Suprapubic skin (tissue), 3 donors: Measurements from ENCODE around the gene MCF2L.

ENCODE experiments used
- CTCF ChIP-seq, 2 donors: fragments of 200-600 bp in 1 of 2; fragments of 450-650 bp in 1 of 2; sonication (generic) in 1 of 2; IDR thresholded peaks; one replicate each; pipeline ENCODE4 v1.5.1; 2016 to 2019; ENCODE audit warnings: antibody characterized with exemption in 2 of 2, mild to moderate bottlenecking in 1 of 2, moderate library complexity in 1 of 2
- POLR2AphosphoS5 ChIP-seq, 3 donors: sonication (generic); formaldehyde crosslinking; IDR thresholded peaks; one replicate each; pipeline ENCODE4 v1.6.1; 2017; ENCODE audit warnings: antibody characterized with exemption in 3 of 3

- no peak for TF ChIP-seq CTCF (IDR thresholded peaks at IDR 0.05)
- TF ChIP-seq POLR2AphosphoS5 (IDR thresholded peaks at IDR 0.05) = no peak
Observed at GRCh38 chr13:112962911-112963625, 5.9 kb upstream of the MCF2L start.
